ENCODE data around the gene DACH2. TPM values are rescaled to one million over a fixed set of nuclear protein-coding genes. Genes with fewer than 3 reads are reported as not detected.
"Not testable (repeated sequence)": the region's sequence is repeated elsewhere in the genome, so short reads cannot be mapped to it uniquely, and the experiment has no call there.

DACH2 gene
- total RNA-seq, 1 experiment from 2014 or later: not detected

GRCh38 chrX:86148594-86148993 is 343 bp downstream of the DACH2 start:
- CTCF ChIA-PET: no interaction called here
- BruUV-seq (replicated peaks): no TSS peak
- no peak for DNase-seq
- Mint-ChIP-seq H3K9me3 (ENCODE audit: low read depth, unreplicated experiment) (peaks cover 7% of the 10 kb centered on the region), H3K4me1 (ENCODE audit: low read depth, unreplicated experiment) (no peaks in the 10 kb centered on the region), H3K4me3 (ENCODE audit: low read depth, unreplicated experiment) (no peak overlapping the region), H3K36me3 (ENCODE audit: insufficient read depth, unreplicated experiment) (no peaks in the 10 kb centered on the region), H3K27ac (ENCODE audit: unreplicated experiment) (no peak overlapping the region), H3K27me3 (ENCODE audit: unreplicated experiment) (peaks cover 8% of the 10 kb centered on the region)
- no peak for TF ChIP-seq CTCF (IDR thresholded peaks at IDR 0.05; ENCODE audit: unreplicated experiment)
- intact Hi-C loops (cut with micrococcal nuclease; ENCODE audit: unreplicated experiment): no loop called here

- intact Hi-C loops (cut with micrococcal nuclease; ENCODE audit: unreplicated experiment): no loop called here
- no peak for TF ChIP-seq CTCF (IDR thresholded peaks at IDR 0.05; ENCODE audit: unreplicated experiment)
- Mint-ChIP-seq H3K27ac (ENCODE audit: unreplicated experiment) (no peak overlapping the region), H3K27me3 (ENCODE audit: unreplicated experiment) (peaks cover 8% of the 10 kb centered on the region), H3K9me3 (ENCODE audit: low read depth, unreplicated experiment) (peaks cover 4% of the 10 kb centered on the region), H3K4me3 (ENCODE audit: low read depth, unreplicated experiment) (no peak overlapping the region), H3K4me1 (ENCODE audit: low read depth, unreplicated experiment) (no peaks in the 10 kb centered on the region), H3K36me3 (ENCODE audit: insufficient read depth, unreplicated experiment) (no peaks in the 10 kb centered on the region)
- DNase-seq: no peak
- CTCF ChIA-PET: no interaction called here
- BruUV-seq (replicated peaks): no TSS peak
Observed at GRCh38 chrX:86149119-86149518, 868 bp downstream of the DACH2 start.

DNA sequence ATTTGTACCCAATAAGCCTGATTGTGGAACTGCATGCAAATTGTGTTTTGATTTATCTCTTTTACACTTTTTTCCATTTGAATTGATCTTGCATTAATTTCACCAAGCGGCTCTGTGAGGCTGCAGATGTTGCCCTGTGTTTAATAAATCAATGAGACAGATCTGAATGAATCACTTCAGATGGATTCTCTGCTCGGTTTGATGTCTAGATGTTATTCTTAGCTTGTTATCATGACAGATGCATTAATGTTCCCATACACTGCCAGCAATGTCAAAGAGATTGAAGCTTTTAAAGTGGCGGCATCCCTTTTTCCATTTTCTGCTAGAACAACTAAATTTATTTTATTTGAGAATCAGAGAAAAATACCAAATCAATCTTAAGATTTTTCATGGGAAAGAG is 6.3 kb downstream of the DACH2 start:
- CTCF ChIA-PET: no interaction called here
- DNase-seq: no peak
- H3K36me3 Mint-ChIP-seq (ENCODE audit: insufficient read depth, unreplicated experiment): no peaks in the 10 kb centered on the region
- no peak for TF ChIP-seq CTCF (IDR thresholded peaks at IDR 0.05; ENCODE audit: unreplicated experiment)
- intact Hi-C loops (cut with micrococcal nuclease; ENCODE audit: unreplicated experiment): no loop called here
- no peaks in the 10 kb centered on the region for H3K9me3 Mint-ChIP-seq (ENCODE audit: low read depth, unreplicated experiment)
- H3K27ac Mint-ChIP-seq (ENCODE audit: unreplicated experiment): no peak overlapping the region
- no peak overlapping the region for H3K4me3 Mint-ChIP-seq (ENCODE audit: low read depth, unreplicated experiment)
- H3K27me3 Mint-ChIP-seq (ENCODE audit: unreplicated experiment): peaks cover under 1% of the 10 kb centered on the region
- no peaks in the 10 kb centered on the region for H3K4me1 Mint-ChIP-seq (ENCODE audit: low read depth, unreplicated experiment)
- no TSS peak for BruUV-seq (replicated peaks)

DNA sequence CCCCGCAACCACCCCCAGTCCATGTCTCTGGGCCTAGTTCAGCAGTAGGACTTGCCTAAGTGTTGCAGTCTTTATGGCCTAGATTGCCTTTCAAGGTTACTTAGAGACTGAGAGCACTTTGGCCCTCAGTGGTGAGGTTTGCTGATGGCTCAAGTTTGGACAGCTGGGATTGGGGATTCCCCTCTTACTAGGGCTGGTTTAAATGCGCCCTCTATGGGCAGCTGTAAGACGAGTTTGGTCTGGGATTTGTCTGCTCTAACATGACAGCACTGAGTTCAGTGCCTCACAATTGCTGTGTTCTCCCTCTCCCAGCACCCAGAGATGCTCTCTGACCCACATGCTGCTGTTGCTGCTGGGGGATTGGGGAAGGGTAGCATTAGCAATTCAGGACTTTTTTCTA is 23.1 kb downstream of the DACH2 start:
- Mint-ChIP-seq H3K9me3 (ENCODE audit: low read depth, unreplicated experiment) (peaks cover 9% of the 10 kb centered on the region), H3K4me3 (ENCODE audit: low read depth, unreplicated experiment) (no peak overlapping the region), H3K27ac (ENCODE audit: unreplicated experiment) (no peak overlapping the region), H3K27me3 (ENCODE audit: unreplicated experiment) (no peaks in the 10 kb centered on the region), H3K4me1 (ENCODE audit: low read depth, unreplicated experiment) (no peaks in the 10 kb centered on the region), H3K36me3 (ENCODE audit: insufficient read depth, unreplicated experiment) (no peaks in the 10 kb centered on the region)
- intact Hi-C loops (cut with micrococcal nuclease; ENCODE audit: unreplicated experiment): no loop called here
- no peak for DNase-seq
- BruUV-seq (replicated peaks): no TSS peak
- no peak for TF ChIP-seq CTCF (IDR thresholded peaks at IDR 0.05; ENCODE audit: unreplicated experiment)
- CTCF ChIA-PET: no interaction called here

DNA sequence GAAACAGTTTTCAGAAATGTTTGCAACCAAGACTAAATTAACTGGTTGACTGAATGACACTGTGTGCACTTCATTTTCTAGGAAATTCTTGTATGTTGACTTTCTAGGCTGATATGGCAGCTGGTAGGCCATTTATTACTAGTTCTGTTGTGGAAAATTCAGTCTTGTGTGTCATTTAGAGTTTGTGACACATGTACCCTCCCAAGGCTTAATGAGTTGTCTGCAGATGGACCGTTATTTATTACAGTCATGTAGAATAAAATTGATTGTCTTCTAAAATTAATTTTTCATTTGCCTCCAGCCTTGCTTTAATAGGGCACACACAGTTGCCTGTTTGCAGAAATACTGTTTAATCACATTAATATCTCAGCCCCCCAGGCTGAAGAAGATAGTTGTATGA is 30.7 kb downstream of the DACH2 start:
- TF ChIP-seq CTCF (IDR thresholded peaks at IDR 0.05; ENCODE audit: unreplicated experiment): no peak
- Mint-ChIP-seq H3K36me3 (ENCODE audit: insufficient read depth, unreplicated experiment) (no peaks in the 10 kb centered on the region), H3K27me3 (ENCODE audit: unreplicated experiment) (no peaks in the 10 kb centered on the region), H3K4me1 (ENCODE audit: low read depth, unreplicated experiment) (no peaks in the 10 kb centered on the region), H3K4me3 (ENCODE audit: low read depth, unreplicated experiment) (no peak overlapping the region), H3K27ac (ENCODE audit: unreplicated experiment) (no peak overlapping the region), H3K9me3 (ENCODE audit: low read depth, unreplicated experiment) (peaks cover 9% of the 10 kb centered on the region)
- BruUV-seq (replicated peaks): no TSS peak
- intact Hi-C loops (cut with micrococcal nuclease; ENCODE audit: unreplicated experiment): no loop called here
- CTCF ChIA-PET: no interaction called here
- DNase-seq: no peak

DNA sequence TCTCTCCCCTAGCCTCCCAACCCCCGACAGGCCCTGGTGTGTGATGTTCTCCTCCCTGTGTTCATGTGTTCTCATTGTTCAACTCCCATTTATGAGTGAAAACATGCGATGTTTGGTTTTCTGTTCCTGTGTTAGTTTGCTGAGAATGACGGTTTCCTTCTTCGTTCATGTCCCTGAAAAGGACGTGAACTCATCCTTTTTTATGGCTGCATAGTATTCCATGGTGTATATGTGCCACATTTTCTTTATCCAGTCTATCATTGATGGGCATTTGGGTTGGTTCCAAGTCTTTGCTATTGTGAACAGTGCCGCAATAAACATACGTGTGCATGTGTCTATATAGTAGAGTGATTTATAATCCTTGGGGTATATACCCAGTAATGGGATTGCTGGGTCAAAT is 33.1 kb downstream of the DACH2 start:
- H3K36me3 Mint-ChIP-seq (ENCODE audit: insufficient read depth, unreplicated experiment); H3K4me3 Mint-ChIP-seq (ENCODE audit: low read depth, unreplicated experiment); intact Hi-C loops (cut with micrococcal nuclease; ENCODE audit: unreplicated experiment); H3K27ac Mint-ChIP-seq (ENCODE audit: unreplicated experiment); CTCF ChIA-PET; DNase-seq; H3K4me1 Mint-ChIP-seq (ENCODE audit: low read depth, unreplicated experiment); H3K27me3 Mint-ChIP-seq (ENCODE audit: unreplicated experiment); BruUV-seq (replicated peaks); H3K9me3 Mint-ChIP-seq (ENCODE audit: low read depth, unreplicated experiment): not testable (repeated sequence)

Data from Calu3 (cell line).